ENCODE results near the gene KCTD16.

Gene KCTD16

DNA sequence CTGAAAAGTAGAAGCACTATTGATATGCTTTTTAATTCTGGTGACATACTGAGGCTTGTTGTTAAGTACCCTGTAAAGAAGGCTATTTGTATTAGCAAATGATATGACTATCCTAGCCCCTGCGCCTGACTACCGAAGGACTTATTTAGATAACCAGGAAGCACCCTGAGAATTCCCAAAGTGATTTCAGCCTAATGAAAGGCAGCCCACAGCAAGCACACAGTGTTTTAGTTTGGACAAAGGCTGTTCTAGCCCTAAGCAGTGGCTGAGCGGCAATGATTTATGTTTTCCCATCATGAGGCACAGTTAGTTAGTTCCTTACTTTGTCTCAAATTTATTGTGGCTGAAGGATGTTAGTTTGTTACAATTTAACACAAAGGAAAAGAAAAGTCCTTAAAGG is 235.3 kb downstream of the KCTD16 start:
- DNase-seq (ENCODE audit: low read depth) = no peak

DNA sequence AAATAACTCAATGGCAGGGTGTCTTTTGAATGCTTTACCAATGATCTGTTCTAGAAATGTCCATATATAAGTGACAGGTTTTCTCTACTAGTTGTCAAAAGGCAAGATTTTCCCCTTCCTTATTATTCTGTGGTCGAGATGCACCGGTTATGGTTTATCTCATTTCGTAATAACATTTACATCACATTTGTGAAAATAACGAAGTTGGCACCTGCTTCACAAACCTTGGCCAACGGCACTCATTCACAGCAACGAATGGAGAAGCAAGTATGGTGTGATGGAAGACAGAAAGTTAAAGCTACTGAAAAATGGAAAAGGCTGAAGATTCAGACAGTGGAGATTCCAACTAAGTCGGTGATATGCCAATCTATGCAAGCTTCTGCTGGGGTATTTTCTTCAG is 235.8 kb downstream of the KCTD16 start:
- DNase-seq (ENCODE audit: low read depth) = no peak

DNA sequence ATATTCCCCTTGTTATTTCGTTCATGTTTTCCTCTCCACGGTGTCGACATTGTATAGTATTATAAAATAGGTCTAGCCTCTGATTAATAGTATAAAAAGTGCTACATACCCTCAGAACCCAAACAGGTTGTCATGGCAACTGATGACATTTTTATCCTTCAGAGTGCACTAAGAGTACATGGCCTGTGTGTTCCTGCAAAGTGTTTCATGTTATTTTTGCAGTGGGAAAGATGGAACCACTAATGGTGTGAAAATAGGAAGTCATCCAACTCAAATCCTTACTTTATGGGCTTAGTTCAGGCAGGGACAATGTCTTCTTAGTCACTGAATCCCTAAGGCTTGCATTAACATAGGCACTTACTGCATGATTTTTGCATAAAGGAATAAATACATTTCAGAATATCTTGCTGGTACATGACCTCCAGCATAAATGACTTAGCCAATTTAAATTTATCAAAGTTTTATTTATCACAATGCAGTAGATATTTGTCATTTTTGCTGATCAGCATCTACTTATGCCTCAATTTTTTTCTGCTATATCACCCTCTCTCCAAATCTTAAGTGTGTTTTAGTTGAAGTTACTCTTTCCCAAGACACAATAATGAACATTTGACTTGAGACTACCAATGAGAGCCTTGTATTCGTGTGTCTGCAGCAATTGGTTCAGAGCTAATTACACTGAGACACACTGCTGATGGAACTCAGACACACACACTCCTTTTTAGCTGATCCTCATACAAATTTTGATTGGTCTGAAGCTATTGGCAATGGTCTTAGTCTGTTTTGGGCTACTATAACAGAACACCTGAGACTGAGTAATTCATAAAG is 243.7 kb downstream of the KCTD16 start:
- DNase-seq (ENCODE audit: low read depth) = no peak

DNA sequence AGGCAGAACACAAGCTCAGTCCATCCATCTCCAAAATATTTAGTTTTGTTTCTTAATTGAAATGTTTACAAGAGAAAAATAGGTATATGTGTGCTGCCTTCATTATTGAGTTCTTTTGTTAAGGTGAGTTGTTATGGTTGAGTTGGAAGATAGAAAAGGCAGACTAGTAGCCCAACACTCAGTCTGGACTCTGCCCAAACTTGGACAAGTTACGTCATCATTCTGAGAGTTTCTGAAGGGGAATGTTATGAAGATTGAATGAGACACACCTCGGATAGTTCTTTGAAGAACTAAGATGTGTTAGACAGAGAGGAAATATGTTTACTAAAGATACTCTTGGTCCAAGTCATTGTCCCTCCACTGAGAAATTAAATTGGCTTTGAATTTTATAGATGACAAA is 245.5 kb downstream of the KCTD16 start:
- DNase-seq (ENCODE audit: low read depth) = no peak

DNA sequence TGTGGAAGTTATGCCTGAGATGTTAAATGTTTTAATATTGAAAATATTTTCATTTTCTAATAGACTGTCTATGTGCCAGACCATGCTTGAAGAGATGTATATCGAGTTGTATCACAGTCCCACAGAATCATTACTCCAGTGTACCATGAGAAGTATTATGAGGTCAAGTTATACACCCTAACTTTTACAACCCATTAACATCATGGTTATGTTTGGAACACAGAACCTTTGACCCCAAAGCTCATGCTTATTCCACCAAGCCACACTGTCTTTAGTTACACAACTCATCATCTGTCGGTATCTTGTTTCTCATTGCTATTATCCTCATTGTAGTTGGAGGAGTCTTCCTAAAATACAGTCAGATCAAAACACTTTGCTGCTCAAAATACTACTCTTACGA is 248.0 kb downstream of the KCTD16 start:
- no peak for DNase-seq (ENCODE audit: low read depth)

DNA sequence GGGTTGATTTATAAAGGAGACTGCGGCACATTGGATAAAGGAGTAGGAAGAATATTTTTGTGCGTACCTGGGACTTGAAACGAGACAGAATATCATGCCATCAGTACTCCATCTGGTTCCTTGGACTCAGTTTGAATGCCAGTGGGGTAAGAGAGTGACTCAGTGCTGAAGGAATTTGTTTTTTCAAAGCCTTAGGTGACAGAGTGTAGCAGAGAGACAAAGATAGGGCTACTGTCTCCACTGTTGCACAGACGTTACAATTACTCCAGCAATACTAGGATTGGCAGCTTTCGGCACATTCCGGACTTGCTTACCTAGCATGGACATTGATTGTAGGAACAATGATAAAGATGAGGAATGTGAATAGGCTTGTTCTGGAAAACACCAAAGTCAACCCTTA is 250.7 kb downstream of the KCTD16 start:
- DNase-seq (ENCODE audit: low read depth) = no peak

DNA sequence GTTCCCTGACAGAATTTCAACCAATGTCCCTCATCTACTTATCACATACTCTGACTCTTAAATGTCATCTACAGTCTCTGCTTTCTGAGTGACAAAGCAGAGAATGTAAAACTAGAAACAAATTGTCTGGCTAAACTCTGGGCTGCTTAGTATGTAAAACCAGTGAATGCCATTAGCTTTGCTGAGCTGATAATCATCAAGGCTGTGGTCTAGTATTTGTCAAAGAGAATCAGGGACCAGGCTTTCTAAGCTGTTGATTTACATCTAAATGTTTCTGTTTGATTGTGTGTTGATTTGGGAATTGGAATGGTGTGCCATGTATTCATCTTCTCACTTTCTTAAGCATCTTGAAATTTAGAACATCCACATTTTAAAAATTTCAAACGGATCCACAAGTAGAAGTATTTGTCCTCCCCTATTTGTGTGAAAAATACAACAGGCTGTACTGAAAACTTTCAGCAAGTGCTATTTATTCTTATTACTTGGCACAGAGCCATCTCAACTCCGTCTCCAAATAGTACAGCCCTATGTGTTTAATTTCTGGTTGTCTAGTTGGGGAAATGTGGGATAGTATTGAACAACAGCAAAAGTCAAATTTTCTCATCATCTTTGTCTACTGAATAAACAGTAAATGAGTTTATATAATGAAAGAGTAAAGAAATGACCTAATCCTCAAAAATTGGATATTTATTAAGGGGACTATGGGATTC is 251.5 kb downstream of the KCTD16 start:
- no peak for DNase-seq (ENCODE audit: low read depth)

DNA sequence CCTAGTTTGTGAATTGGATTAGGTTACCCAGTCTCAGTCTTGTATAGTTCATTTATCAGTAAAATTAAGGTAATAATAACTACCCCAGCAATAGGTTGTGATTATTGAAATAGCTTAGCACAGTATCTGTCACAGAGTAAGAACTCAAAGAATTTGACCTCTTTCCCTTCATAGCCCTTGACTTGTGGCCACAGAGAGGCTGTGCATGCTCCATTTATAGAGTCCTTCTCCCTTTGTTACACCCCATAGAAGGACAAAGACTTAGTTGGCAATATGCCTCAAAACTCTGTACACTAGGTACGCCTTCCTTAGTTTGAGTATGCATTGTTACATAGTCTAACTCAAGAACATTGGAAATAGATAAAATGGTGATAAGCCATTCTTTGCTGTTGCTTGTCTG is 257.2 kb downstream of the KCTD16 start:
- DNase-seq (ENCODE audit: low read depth) = no peak

DNA sequence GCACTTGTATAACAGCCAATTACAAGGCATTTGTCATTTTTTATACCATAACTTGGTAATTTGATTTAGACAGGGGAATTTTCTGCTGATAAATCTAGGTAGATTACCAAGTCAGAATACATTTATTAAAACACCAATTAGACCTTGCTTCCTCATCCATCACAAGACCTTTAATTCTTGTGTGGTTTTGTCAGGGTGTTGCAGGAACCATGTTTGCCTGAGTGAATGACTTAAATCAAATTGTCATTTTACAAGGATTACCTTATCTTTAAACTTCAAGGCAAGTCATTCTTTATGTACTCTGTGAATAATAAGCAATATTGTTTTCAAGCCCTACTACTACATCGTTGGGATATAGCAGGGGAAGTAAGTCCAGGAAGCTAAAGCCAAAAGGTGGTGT is 257.7 kb downstream of the KCTD16 start:
- no peak for DNase-seq (ENCODE audit: low read depth)

DNA sequence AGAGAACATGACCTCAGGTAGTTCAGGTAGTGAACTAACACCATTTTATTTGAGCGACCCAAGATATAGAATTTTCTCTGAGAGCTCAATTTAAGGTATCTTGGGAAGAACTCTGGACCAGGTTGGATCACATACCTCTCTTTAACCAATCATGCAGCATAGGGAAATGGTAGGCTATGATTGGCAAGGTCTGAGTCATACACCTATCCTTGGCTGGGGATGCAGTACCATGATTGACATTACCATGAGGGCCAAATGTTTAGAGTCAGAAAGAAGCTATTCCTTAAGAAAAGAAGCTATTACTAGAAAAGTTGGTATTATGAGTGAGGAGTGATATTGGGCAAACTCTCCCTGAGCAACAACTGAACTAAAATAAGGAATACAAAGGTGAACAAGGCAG is 258.7 kb downstream of the KCTD16 start:
- DNase-seq (ENCODE audit: low read depth) = no peak

DNA sequence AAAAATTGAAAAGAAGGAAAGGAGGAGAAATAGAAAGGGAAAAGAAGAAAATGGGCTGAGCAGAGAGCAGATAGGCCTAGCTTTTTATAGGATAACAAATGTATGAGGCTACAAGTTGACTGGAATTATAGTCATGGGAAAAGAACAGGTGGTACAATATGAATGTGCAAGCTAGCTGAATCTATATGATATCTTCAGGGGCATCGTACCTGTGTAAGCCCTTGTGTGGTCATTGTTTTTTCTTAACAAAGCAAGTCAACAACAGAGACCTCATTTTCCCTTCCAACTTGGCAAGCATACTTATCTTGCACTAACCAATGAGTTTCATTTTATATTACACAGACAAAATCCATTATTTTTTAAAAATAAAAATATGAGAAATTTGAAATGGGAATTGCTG is 259.2 kb downstream of the KCTD16 start:
- no peak for DNase-seq (ENCODE audit: low read depth)

DNA sequence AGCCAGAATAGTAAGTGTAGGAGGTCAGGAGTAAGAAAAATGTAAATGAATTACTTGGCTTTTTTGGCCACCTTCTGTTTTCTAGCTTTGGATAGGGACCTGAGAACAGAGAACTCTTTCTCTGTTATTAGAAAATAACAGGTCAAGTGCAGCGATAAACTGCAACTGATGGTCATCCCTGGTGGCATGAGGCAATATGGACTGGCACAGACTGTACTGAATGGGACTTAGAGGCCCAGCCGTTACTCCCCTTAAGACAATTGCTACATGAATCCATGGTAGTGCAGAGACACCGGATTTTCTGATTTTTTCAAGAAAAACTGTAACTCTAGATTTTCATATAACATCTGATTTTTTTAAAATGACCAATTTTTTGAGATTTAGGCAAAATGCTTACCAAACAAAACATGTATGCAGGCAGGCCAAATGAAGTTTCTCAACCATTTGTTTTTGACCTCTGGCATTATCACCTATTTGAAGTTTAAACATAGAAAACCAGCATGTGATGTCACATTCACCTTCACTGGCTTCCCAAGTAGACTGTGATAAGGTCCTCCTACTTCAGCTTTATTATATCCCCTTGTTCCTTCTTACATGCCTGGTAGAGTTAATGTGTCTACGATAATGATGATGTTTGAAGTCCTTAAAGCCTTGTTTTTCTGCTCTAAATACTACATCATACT is 262.6 kb downstream of the KCTD16 start:
- DNase-seq (ENCODE audit: low read depth) = no peak

DNA sequence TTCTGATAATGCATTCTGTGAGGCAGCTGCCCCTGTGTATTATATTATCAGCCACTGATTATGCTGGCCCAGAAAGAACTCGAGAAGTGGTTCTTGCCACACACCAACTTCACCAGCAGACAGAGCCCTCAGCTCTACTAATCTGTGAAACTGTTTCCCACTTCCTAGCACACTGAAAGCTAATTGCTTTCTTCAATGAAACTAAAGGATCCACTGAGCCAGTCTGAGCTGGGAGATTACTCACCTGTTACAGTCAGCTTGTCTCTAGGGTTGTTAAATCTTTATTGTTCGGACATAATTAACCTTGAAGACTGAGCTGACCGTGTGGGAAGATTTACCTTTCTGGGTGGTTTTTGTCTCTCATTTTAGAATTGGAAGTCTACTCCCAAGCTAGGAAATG is 263.2 kb downstream of the KCTD16 start:
- no peak for DNase-seq (ENCODE audit: low read depth)

DNA sequence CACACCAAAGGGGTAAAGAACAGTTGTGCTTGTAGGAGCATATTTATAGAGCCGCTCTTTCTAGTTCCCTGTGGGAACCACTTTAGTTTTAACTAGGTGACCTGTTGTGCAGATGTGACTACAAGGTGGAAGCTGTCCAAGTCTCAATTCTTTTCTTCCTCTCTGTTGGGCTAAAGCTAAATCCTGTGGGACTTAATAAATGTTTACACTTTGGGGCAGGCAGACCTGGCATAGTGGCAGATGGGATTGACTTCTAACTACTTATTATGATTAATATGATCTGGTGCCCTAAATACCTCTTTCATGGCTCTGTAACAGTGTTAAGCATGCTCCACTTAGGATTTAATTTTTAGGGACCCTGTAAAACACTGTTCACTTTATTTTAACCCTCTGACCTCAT is 265.3 kb downstream of the KCTD16 start:
- DNase-seq (ENCODE audit: low read depth) = no peak

DNA sequence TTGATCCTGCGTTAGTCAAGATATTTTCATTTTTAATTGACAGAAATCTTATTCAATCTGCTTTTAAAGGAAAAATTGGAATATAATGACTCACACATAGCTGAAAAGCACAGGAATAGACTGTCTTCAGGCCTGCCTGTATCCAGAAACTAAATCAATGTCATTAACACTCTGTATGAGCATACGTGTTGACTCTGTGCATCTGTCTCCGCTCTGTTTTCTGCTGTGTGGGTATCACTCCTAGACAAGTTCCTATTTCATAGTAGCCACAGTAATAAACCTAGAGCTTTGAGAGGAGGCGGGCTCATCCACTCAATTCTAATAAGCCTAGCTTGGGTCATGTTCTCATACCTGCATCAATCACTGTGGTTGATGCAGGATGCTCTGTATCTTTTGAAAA is 267.6 kb downstream of the KCTD16 start:
- DNase-seq (ENCODE audit: low read depth) = no peak

DNA sequence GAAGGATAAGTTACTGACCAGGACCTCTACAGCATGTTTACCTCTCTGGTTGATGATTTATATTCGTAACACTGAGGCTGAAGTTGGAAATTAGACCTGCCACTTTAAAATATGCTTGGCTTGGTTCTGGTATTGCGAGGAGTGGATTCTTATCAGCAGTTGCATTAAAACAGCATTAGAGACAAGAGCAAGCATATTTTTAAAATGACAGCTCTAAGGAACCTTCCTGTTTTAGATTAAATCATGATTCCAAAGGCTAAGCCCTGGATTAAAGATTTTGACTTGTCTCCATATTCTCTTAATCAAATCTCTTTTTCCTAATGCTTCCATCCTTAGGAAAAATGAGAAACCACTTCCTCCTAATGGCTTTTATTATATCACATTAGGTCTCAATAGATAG is 277.8 kb downstream of the KCTD16 start:
- DNase-seq (ENCODE audit: low read depth) = no peak

DNA sequence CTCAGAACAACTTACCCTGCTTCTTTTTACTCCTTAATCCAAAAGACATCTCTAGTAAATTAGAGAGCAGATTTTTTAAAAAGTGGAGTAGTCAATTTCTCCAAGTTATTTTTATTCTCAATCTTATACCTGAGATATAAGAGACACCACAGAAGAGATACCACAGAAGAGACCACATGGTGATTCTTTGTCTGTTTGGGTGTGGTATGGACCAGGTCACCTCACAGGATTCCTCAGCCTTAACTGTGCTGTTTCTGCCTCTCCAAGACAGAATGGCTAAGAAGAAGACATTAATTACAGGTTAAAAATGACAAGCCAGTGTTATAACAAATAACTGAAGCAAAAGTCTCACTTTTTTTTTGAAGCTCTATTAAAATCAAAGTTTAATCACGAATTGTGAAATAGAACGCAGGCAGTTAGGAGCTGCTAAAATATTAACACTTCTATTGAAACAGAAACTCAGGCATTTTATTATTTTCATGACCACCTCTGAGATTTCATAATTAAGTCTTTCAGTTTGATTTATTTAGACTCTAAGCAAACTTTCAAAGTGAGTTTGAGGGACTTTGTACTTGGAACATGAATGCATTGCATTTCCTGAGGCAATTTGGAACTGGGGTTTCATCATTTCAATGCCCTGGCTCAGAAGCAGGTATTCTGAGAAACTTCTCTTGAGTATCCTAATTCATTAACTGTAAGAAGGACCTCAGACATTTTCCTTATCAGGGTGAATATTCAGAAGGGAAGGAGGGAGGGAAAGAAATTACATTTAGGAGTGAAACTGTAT is 280.7 kb downstream of the KCTD16 start:
- no peak for DNase-seq (ENCODE audit: low read depth)

DNA sequence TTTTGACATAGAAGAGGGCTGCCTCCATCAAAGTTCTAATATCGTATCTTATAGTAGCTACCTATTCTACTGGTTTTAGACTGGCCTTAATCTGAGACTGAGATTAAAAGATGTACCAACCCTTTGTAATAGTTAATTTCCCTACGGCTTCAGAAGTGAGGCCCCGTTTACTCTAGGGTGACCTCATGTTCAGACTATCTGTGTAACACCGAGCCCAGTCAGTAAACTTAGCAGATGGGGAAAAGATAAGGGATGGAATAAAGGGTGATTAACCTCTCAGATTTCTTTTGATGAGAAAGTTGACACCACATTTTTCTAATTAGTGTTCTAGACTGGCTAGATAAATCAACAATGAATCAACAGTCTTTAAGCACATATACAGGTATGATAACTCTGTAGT is 283.1 kb downstream of the KCTD16 start:
- no peak for DNase-seq (ENCODE audit: low read depth)

DNA sequence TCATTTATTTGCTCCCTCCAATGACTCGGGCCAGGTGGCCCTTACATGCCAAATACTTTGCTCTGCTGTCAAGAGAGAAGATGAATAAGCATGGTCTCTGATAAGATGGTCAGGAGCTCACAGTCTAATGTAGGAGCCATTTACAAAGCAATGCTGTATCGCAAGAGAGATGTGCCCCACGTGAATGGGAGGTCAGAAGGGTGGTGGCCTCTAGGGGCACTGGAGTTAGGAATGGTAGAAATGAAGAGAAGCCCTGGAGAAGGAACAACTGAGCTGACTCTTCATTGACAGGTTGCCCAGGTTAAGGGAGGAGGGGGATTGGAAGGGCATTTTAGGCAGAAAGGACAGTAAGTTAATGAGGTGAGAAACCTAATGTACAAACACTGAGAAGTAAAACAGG is 286.5 kb downstream of the KCTD16 start:
- no peak for DNase-seq (ENCODE audit: low read depth)

DNA sequence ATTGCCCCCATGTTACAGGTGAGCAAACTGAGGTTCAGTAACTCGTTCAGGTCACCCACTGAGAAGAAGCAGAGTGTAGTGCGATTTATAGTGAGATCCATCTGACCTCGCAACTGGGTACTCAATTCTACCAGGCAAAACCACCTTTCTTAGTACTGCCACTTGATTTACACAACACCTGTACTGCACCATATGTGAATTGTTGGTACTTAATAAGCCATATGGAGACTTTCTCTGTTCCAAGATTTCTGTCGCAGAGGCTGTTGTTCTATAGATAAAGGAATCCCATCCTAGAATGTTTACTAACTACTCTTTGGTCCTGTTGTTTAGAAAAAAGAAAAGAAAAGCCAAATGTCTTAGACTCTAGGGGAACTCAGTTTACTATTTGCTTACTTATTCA is 287.5 kb downstream of the KCTD16 start:
- DNase-seq (ENCODE audit: low read depth) = no peak

DNA sequence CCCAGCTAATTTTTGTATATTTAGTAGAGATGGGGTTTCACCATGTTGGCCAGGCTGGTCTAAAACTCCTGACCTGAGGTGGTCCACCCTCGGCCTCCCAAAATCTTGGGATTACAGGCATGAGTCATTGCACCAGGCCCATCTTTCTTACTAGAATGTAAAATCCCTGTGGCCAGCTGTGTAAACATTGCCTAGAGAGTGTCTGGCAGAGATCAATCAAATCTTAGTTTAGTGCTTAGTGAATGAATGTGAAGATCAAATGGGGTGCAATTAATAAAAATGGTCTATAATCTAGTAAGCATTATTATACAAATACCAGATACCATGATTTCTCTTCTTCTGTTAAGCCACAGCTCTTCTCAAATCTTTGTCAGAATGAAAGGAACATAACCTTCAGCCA is 289.9 kb downstream of the KCTD16 start:
- DNase-seq (ENCODE audit: low read depth) = no peak

DNA sequence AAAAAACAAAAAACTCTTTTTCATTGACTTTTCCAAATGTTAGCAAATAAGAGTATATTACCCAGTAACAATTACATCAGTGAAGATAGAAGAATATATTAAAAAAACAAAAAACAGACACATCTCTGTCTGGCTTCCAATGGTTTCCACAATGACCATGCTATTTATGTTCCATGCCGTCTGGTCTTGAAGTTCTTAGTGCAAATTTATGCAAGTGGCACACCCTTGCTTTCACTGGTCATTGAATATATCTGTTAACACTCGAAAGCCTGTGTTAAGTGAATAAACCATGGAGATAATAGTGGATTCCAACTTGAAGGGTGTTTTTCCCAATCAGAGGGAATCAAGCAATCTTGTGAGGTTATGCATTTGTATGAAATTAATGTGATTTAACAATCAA is 291.9 kb downstream of the KCTD16 start:
- no peak for DNase-seq (ENCODE audit: low read depth)
